B cell (primary cell): ENCODE data around the gene PTPRG.

ENCODE experiments used
- EZH2 ChIP-seq: IDR thresholded peaks from 2 replicates; pipeline ENCODE4 v1.6.1; 2012; ENCODE audit warnings: borderline replicate concordance, low read depth, mild to moderate bottlenecking, moderate library complexity, low read length; ENCODE audit not compliant: insufficient read depth, poor library complexity, severe bottlenecking
- TF ChIP-seq, protein P1 (sequence below): fragments of 200-600 bp; IDR thresholded peaks from one replicate; pipeline ENCODE4 v1.8.0; 2022; ENCODE audit warnings: antibody characterized with exemption, mild to moderate bottlenecking

GRCh38 chr3:61602466-61602865 is 41.1 kb downstream of the PTPRG start:
- TF ChIP-seq, protein P1, sequence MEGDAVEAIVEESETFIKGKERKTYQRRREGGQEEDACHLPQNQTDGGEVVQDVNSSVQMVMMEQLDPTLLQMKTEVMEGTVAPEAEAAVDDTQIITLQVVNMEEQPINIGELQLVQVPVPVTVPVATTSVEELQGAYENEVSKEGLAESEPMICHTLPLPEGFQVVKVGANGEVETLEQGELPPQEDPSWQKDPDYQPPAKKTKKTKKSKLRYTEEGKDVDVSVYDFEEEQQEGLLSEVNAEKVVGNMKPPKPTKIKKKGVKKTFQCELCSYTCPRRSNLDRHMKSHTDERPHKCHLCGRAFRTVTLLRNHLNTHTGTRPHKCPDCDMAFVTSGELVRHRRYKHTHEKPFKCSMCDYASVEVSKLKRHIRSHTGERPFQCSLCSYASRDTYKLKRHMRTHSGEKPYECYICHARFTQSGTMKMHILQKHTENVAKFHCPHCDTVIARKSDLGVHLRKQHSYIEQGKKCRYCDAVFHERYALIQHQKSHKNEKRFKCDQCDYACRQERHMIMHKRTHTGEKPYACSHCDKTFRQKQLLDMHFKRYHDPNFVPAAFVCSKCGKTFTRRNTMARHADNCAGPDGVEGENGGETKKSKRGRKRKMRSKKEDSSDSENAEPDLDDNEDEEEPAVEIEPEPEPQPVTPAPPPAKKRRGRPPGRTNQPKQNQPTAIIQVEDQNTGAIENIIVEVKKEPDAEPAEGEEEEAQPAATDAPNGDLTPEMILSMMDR, result no peak
- no peak for TF ChIP-seq EZH2
